Stimulated activated CD4-positive, alpha-beta T cell treated with anti-CD3 and anti-CD28 coated beads, Interleukin-1b, Interleukin-23, amount 100 ng/mL, for 1 hour (primary cell): ENCODE measurements around the gene CCDC172.

Experiments
- DNase-seq, 2 donors: peaks; one replicate each; pipeline ENCODE4 v3.0.0-alpha.2; 2020; ENCODE audit warnings: low read depth in 2 of 2

CCDC172 gene, protein sequence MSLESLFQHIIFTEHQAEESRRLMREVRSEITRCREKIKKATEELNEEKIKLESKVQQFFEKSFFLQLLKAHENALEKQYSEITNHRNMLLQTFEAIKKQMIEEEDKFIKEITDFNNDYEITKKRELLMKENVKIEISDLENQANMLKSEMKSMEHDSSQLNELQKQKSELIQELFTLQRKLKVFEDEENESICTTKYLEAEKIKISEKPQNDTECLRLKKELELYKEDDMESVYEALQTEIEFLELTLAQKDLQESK

DNA sequence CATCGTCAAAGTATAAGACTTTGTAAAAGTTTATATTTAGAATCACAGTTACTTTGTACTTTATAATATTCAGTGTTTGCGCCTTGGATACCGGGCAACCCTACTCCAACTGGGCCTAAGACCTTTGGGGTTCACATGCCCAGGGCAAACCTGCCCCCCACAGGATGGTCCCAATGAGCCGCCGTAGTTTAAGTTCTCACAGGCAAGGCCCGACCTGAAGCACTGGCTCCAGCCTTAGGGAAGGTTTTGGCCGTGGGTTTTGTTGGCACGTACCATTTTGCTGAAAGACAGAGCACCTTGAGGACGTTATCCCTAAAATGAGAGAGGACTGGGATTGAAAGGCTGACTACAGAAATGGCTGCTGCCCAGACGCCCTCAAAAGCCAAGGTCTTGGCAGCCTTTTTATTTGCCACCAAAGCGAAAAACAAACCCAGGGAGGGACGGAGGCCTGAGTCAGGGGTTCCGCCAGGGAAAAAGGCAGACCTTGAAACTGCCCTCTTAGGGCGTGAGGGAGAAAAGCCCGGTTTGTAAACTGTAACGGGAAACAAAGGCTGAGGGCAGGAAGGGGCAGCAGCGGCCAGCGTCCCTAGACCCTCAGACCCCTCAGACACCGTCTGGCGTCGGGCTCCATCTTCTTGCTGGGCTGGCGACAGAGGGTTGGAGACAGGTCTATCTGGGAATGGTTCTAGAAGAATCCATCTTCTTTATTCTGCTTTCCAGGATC is at the start of gene CCDC172:
TSS of gene CCDC172 (plus strand) at position 222 of the 724 bp plus-strand sequence. CDS start 564 bp downstream, outside the sequence.
- DNase-seq = no peak

DNA sequence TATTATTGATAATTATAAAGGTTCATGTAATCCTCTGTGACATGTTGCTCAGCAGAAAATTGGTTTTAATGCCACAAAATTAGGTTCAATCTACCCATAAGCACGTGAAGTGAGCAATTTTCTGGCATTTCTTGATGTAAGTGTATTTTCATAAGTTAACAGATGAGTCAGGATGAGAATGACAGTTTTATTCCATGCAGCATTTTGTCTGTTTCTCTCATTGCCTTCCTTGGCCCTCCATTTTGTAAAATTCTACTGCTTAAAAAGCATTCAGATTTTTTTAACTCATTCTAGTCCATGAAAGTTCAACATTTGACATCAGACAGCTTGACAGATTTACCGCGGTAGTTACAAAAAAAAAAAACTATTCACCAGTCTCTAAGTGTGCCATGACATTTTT is 47.3 kb upstream of the CCDC172 start:
- no peak for DNase-seq

DNA sequence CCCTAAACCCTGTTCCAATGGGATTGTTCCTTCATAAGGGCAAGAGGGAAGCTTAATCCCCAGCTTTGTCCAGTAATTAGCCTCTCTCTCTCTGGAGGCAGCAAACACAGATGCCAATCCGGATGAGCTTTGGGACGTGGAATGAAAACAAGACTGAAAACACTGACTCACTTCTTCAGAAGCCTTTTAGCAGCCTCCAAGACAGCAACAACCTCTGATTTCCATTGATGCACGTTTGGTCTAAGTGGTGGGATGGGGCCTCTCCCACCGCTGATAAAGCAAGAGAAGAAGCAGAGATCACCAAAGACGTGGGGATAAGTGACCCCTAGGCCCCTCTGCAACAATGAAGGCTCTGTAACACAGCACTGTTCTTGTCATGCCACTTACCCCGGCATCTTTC is 45.4 kb upstream of the CCDC172 start:
- no peak for DNase-seq

DNA sequence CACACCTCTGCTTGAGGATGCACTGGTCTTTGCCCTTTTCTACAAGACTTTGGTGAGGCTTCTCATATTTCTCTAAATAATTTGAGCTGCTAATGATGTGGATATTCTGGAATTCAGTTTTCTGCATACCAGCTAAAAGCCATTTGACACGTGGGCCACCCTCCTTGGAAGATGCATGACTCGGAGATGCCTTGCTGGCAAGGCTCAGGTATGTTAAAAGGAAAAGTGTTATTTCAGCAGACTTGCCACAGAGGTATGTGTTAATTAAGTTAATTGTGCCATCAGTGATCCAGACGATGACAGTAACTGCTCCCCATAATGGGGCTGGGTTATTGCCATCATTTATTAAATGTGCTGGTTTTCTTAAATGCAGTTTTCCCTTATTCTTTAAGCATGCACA is 42.5 kb upstream of the CCDC172 start:
- no peak for DNase-seq

DNA sequence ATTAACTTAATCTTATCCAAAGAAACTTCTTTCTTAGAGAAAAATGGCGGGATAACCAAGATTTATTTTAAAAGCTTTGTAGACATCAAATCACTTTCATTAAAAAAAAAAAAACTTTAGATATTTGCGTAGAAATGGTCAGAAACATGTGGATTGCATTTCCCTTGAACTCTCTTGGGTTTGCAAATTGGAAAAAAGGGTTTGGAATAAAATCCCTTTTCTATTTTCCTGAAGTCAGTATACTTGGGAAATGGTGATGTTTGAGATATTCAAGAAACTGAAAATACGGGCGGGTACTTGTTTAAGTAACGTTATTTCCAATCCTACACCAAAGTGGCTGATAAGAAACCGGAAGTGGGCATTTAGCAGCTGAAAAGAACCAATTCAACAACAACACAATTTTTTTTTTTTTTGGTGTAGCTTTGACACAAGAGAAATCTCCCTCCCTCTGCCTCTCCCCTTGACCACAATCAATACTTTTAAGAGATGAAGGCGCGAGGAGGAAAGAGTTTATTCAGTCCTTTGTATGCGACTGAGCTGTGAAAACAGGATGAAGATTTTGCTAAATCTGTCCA is 37.5 kb upstream of the CCDC172 start:
- no peak for DNase-seq

DNA sequence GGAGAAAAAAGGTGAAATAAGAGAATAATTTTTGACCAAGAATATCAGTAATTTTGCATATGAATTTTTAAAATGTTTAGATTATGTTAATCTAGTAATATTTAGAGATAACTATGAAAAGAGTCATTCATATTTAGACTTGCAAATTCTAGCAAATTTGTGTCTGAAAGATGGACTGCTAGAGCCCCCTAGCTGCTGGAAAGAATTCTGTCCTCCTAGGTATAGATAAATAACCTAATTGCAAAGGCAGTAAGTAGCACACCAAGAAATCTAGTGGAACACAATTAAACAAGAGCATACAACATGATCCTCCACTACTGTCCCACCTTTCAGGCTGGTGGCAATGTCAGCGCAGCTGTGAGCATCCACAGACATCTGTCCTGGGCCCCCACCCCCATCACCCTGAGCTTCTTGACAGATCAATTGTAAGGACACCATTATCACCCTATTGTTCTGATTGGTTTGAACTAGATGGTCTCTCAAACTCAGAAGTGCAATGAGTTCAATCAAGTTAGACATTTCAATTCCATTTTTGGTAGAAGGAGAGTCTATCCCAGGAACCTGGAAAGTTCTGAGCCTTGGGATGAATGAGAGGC is 36.2 kb upstream of the CCDC172 start:
- no peak for DNase-seq

DNA sequence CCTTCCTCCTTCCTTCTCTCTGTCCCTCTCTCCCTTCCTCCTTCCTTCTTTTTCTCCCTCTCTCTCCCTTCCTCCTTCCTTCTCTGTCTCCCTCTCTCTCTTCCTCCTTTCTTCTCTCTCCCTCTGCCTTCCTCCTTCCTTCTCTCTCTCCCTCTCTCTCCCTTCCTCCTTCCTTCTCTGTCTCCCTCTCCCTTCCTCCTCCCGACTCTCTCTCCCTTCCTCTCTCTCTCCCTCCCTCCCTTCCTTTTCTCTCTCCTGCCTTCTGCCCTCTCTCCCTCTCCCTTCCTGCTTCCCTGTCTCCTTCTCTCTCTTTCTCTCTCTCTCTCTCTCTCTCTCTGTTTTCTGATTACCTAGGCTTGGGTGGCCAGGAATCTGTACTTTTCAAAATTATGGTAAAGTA is 34.6 kb upstream of the CCDC172 start:
- no peak for DNase-seq

DNA sequence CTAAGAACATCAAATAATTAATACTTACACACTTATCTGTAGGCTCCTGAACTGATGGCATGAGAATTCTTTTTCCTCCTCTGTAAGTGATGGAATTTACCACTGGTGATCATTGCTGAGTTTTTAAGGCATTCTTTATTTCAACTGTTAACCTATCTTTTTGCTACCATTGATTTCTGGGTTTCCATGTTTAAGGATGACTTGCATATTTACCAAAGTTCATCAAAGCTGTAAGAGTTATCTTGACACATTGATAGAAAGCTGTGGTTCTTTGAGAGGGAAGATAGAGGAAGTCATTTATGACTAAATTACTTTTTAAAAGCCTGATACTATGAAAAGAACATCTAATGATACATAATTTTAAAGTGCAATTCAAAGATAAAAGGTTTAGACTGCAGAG is 31.8 kb upstream of the CCDC172 start:
- no peak for DNase-seq

DNA sequence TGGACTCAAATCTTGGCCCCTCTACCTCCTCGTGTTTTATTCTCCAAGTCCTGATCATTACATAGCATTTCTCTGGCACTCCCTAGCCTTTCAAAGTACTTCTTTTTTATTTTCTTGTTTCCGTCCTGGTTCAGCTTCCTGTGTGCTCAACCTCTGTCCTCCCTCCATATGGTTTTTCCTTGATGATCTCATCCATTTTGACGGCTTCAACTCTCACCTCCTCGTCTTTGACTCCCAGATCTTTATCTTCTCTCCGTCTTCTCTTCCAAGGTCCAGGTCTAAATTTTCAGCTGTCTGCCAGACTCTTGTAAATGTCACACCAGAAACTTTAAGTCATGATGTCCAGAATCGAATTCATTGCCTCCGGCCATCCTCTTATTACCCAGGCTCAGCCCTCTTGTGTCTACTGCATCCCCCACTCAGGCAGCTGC is 27.9 kb upstream of the CCDC172 start:
- DNase-seq = no peak

DNA sequence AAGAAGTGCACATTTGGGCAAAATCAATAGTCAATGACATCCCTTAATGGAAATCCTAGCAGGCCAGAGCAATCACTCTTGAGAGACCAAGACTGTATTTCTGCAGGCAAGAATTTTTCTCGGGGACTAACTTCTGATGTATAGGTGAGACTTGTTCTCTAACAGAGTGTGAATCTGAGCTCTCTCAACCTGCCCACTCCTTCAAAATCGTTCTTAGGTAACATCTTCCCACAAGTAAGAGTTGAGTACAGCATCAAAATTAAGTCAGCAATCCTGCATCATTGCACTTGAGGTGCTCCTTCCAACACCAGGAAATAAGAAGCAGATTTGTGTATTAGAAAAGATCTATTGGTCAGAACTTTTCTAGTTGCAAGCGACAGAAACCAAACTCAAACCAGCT is 25.7 kb upstream of the CCDC172 start:
- no peak for DNase-seq

DNA sequence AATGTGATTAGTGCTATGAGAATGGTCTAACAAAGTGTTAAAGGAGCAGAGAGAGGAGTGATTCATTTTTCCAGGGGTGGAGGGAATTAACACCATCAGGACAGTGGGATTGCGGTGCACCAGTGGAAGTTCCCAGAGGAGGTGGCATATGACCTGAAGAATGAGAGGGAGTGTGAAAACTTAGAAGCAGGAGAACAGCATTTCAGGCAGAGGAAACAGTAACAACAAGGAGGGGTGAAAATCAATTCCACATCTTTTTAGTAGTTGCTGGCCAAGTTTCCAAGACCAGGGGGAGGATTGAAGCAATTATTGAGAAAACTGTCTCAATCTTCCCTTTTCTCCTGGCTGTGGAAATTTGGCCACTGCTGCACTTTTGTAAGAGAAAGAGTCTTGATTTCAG is 23.7 kb upstream of the CCDC172 start:
- no peak for DNase-seq

DNA sequence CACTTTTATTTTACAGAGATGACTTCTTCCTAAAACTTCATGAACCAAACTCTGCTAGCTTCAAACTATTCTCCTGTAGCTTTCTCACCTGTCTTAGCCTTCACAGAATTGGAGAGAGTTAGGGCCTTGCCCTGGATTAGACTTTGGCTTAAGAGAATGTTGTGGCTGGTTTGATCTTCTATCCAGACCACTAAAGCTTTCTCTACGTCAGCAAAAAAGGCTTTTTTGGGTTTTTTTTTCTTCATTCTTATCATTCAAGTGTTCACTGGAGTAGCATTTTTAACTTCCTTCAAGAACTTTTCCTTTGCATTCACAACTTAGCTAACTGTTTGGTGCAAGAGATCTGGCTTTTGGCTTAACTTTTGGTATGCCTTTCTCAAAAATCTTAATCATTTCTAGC is 19.3 kb upstream of the CCDC172 start:
- DNase-seq = no peak

DNA sequence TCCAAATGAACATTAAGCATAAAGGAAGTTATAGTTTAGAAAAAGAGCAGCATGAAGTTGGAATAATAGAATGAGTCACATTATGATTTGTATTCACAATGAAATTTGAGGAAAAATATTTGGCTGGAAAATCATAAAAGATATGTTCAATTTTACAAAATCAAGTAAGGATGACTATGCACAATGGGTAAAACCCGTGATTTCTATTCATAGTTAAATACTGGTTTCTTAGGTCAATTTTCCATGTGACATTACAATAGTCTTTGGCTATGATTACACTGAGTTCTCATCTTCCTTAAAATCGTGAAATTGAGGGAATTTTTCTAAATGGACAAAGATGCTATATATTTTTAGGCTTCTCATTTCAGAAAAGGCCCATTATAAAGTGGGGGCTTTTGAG is 17.4 kb upstream of the CCDC172 start:
- DNase-seq = no peak

DNA sequence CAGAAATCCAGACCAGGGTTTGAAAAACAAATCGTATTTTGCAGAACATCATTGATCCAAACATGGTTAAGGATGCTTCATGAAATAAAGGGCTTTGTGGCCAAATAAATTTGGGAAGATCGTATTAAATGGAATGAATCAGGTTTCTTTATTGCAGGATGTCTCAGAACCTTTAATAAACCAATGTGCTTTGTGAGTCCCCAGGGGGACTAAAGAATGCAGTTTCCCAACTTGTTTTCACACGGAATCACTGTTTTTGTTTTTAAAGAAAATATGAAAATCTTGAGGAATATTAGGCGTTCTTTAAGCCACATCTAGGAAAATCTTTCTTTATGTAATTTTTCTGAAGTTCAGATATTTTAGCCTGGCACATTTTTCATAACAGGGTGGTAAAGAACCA is 16.8 kb upstream of the CCDC172 start:
- DNase-seq = no peak

DNA sequence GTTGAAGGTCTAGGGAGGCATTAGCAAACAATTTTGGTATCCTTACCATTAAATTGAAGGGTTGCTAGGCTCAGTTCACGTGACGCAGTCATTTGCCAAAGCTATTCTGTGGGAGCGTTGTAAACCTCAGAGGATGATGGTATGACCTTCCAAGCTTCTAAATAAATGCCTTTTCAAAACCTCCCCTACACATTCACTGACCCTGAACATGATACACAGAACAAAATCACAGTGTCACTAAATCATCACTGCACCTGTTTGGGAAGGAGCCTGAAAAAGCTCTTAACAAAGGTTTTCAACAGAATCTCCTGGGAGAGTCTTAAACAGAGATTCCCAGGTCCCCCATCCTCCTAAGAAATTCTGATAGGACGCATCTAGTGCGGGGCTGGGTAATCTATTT is 13.2 kb upstream of the CCDC172 start:
- no peak for DNase-seq

DNA sequence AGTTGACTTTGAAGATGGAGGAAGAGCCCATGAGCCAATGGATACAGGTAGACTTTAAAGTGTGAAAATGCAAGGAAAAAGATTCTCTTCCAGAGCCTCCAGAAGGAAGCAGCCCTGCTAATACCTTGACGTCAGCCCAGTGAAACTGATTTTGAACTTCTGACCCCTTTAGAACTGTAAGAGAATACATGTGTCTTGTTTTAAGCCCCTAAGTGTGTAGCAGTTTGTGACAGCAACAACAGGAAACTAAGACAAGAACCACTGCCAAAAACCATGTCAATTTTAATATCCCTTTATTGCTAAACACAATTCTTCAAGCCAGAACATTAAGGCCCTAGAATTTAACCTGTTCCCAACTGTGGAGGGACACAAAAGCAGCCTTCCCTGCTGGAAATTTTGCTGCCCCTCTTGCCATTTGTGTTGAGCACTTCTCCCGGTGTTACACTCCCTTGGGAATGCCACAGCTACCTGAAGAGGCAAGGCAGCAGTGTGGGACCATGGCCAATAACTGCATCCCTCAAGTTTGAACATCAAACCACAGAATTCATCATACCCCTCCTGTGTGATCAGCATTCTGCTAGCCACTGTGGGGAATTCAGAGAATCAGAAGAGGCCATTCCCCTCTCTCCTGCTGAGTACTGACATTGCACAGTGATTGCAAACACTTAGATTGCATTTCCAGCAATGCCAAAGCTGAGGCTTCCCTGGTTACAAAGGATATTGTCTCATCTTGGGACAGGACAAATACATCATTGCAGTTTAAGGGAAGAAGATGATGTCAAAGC is 12.3 kb upstream of the CCDC172 start:
- DNase-seq = no peak

DNA sequence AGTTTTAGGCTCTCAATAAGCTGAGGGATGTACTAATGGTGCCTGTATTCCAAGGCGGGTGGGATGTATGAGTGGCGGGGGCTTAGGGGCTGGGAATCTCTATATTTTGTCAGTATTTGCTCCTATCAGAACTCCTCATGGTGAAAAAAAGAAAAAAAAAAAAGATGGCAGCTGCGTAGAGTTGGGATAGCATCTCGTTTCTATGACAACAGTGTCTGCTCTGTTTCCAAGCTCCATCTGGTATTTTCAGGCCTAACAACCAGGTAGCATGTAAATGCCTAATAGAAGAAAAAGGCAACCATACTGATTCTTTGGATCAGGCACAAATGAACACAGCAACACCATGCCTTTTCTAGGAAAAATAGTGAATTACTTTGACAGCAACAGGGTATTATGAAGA is 11.7 kb upstream of the CCDC172 start:
- DNase-seq = no peak

DNA sequence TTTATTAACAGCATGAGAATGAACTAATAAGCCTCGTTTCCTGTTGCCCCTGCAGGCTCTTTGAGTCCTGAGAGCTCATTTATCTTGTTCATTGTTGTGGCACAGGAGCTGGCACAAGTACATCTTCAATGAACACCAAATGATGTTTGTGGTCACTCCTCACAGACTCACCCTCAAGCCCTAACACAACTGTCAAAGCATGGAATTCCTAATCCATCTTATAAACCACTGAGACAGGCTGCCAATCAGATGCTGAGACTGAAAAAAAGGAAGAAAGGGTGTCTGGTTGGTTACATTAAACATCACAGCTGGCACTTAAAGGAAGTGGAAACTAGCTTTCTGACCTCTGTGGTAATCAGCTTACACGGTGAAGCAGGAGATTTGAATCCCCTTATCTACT is 7.7 kb upstream of the CCDC172 start:
- no peak for DNase-seq

DNA sequence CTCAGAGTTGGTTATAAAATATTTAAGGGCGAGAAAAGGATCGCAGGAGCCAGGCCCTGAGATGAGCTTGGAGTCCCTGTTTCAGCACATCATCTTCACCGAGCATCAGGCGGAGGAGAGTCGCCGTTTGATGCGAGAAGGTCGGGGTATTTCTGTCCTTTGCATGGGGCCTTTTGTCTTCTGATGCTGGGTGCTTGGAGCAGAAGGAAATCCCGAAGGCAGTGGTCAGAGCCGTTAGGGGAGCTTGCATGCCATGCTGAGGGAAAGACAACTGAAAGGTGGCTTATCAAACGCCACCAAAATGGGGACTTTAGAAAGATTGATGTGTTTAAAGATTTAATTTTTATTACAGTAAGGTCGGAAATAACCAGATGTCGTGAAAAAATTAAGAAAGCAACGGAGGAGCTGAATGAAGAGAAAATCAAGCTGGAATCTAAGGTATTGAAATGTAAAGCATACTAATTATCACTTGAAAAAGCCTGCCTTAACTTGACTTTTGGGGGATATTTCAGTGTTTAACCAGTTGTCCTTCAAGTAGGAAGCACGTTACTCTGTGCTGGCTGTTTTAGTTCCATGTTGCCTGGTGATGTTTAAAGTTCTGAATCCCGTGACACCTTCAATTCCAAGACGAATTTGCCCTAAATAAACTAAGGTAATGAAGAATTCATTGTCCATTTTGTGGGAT is 845 bp downstream of the CCDC172 start:
- DNase-seq = no peak

DNA sequence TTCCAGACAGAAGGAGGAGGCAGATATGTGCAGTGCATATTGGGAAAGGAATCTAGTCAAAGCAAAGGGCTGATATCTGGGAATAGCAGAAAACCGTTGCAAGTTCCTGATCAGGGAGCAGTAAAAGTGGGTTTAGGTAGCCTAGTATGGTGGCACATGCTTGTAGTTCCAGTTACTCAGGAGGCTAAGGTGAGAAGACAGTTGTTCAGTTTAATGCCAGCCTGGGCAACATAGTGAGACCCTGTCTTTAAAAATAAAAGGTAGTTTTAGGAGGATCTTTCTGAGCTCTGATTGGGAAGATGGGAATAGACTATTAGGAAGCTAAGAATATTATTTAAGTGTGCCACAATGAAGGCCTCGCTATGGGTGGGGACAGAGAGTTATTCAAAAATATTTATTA is 1.7 kb downstream of the CCDC172 start:
- DNase-seq = no peak

DNA sequence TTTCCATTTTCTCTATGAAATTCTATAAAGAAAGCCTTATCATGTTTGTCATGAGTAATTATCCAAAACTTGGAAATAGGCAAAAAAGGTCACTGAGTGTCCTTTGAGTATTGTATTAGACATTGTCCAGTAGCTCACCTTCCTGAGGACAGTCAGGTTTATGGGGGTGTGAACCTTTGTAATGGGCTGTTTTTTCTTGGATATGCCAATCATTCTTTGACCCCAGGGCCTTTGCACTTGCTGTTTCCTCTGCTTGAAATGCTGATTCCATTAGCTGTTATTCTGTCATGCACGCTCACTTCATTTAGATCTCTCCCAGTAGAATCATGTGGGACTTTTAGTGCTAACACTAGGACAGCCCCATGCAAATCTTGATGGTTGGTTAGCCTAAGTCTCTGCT is 4.9 kb downstream of the CCDC172 start:
- no peak for DNase-seq

DNA sequence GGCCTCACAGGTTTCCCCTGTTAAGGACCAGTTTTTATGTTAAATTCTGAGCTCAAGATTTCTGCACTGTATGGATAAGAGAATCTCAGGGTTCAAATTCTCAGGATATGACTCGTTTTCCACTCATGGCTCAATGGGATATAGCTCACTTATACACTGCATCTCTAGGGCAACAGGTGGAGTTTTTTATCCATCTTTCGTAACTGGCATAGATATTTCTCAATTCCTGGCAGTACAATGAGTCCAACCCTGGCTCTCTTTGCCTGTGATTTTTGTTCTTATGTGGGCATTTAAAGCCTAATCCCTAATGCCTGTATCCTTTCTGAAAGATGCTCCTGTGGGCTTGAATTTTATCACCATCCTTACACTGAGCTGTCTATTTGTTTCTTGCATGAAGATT is 7.6 kb downstream of the CCDC172 start:
- DNase-seq = no peak
